GM19397 (cell line): Measurements from ENCODE around the gene PTGES2.

Source experiments
- ATAC-seq: cut with Tn5 transposase; IDR thresholded peaks from one replicate; pipeline ENCODE4 v1.9.1; 2021; ENCODE audit warnings: mild to moderate bottlenecking, moderate library complexity; ENCODE audit not compliant: unreplicated experiment

The PTGES2 gene

DNA sequence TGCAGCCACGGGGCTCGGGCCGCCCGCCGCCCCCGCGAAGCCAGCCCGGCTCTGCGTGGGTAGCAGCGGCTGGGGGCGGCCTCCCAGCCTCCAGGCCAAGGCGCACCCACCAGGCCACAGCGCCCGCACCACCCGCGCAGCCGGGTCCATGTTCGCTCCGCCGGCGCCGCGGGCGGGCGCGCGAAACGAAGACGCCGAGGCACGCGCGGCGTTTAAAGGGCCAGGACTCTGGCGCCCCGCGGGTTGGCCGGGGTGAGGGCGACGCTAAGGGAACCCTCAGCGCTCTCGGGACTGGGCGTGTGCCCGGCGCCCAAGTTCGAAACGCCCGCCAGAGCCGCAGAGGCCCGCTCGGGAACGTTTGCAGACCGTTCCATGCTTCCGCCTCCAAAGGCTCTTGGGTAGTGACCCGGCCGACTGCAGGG lies at the start of gene PTGES2:
TSS of gene PTGES2 (minus strand) at position 162 of the 422 bp plus-strand sequence. CDS start at position 150, 12 bp downstream.
- ATAC-seq, result peak; percentile 69

DNA sequence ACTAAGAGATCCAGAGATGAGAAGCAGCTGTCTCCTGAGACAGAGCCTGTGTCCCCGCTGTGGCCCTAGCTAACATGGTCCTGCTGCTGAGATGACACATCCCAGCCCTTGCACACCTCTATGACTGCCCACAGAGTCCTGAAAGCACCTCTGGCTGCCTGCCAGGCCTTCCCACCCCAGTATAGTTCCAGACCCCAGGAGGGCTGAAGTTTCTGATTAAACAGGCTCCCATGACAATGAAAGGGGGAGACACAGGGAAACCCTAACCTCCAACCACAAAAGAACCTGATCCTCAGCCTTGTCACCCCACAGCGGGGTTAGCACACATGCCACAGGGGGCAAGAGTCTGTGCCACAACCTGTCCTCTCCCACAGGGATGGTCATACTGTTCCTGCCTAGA lies 48.2 kb upstream of the PTGES2 start:
- ATAC-seq, result no peak

DNA sequence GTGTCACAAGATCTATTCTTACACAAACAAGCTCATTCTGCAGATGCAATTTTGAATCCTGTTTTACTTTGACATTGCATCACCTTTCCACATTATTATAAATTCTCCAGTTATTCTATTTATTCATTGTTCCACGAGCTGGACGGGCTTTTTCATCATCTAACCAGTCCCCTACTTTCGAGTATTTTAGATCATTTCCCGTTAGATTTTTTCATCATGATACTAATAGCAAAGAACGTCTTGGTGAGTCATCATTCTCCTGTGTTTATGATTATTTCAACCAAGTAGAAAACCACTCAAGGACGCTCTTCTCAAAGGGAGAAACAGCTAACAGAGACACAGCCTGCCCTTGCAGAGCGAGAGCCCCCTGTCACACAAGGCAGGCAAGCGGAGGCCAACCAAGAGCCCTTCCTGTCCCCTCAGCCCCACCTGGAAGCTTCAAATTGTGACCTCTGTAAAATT lies 47.6 kb upstream of the PTGES2 start:
- no peak for ATAC-seq

DNA sequence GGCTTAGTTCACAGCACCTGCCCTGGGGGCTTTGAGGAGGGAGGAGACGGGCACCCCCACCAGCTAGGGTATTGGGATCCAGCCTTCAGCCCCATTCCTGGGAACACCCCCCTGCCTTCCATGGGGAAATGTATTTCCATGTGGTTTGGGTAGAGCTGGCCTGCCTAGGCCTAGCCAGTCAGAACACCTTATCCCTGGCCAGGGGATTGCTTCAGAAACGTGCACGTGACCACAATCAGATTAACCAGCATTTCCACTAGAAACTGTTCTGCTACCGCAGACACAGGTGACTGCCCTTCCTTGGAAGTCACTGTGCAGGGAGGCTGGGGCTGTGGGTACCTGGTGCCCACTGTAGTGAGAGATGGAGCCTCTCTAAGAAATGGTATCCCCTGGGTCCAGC lies 46.5 kb upstream of the PTGES2 start:
- ATAC-seq, result no peak

DNA sequence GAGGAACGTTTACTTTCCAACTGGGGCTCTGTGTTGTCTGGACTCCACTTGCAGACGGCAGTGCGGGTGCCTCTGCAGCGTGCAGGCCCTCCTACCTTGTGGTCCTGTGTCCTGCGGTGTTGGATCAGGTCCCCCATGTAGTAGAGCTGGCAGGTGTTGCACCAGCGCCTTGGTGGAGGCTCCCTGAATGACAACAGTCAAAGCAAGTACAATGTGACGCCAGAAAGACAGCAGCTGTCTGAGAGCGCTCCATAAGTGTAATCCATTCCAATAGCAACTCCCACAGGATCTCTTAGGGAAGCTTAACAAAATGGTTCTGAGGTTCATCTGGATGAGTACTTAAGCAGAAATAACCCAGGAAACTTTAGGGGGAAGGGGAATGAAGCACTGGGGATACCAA lies 42.4 kb upstream of the PTGES2 start:
- ATAC-seq, result no peak

DNA sequence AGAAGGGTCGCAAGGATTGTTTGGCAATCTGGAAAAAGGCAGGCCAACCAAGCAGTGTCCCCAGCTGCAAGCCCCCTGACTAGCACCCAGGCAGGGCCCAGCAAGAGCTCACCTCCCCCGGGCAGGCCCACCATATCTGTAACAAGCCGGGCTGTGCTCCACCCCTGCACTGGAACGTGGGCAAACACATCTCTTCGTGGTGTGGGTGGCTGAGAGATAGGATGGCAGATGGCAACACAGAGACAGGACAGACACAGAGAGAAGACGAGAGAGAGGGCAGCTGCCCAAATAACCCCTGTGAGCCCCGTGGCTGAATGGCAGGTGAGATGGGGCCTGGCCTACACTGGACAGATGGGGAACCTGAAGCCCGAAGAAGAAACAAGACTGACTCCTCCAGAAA lies 42.0 kb upstream of the PTGES2 start:
- ATAC-seq, result no peak

DNA sequence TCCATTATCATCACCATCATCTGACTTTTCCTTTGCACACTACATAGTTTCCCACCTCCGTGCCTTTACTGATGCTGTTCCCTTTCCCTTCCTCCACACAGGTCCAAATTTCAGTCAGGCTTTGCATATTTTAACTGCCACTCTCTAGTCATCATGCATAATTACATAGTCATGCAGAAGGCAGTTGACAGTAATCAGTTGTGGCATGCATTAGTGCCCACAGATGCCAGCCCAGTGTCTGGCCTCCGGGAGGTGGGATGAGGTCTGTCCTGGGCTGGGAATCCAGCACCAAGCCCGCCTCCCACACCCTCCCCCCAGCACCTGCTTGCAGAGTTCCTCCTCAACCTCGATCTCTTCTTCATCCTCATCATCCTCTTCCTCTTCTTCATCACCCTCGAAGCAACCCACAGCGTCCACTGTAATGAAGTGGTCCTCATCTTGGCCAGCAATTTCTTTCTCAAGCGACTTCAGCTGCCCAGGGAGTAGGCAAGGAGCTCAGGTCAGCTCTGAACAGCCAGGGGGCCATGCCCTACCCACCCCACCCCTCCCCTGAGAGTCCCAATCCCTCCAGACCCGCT lies 41.3 kb upstream of the PTGES2 start:
- ATAC-seq, result no peak

DNA sequence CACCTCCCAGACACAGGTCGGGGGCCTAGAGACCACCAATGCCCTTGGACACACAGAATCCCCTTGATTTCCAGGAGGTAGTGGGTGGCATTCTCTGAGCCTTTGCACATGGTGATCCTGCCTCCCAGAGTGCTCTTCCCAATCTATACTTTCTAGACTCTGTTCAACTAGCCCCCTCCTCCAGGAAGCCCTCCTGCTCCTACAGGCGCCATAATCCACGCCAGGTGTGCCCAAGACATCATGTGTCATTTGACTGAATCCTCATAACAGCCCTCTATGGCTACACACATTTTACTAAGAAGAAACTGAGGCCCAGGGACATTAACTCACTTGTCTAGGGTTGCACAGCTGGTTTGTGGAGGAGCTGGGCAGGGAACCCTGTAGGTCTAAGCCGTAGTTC lies 39.7 kb upstream of the PTGES2 start:
- no peak for ATAC-seq

DNA sequence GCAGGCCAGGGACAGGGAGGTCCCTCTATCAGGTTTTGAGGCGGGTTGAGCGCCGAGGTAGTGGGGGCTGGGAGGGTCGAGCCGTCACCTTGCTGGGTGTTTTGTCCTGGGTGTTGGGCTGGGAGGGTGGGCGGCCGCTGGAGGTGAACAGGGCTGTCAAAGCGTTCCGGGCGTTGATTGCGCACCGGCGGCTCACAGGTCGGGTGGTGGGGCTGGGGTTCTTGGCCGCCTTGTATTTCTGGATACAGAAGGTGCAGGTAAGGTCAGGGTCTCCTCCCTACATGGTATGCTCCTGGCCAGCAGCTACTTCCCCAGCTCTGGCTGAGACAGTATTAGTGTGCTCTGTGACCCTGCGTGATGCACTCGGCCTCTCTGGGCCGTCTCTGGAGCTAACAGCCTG lies 38.6 kb upstream of the PTGES2 start:
- no peak for ATAC-seq

DNA sequence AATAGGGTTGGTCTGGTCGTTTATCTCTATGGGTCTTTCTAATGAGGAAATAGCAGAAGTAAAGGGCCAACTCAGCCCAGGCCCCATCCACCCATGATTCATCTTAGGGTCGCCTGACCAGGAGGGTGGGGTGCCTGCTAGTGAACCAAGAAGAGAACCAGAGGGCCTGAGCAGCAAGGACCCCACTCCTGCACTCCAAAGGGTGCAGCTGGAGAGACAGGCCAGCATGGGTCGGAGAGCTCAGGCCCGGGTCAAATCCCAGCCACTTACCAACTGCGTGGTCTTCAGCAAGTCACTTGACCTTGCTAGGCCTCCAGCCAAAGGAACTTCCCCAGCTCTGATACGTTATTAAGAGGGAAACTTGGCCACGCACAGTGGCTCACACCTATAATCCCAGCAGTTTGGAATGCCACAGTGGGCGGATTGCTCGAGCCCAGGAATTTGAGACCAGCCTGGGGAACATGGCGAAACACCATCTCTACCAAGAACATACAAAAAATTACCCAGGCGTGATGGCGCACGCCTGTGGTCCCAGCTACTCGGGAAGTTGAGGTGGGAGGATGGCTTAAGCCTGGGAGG lies 36.9 kb upstream of the PTGES2 start:
- no peak for ATAC-seq

DNA sequence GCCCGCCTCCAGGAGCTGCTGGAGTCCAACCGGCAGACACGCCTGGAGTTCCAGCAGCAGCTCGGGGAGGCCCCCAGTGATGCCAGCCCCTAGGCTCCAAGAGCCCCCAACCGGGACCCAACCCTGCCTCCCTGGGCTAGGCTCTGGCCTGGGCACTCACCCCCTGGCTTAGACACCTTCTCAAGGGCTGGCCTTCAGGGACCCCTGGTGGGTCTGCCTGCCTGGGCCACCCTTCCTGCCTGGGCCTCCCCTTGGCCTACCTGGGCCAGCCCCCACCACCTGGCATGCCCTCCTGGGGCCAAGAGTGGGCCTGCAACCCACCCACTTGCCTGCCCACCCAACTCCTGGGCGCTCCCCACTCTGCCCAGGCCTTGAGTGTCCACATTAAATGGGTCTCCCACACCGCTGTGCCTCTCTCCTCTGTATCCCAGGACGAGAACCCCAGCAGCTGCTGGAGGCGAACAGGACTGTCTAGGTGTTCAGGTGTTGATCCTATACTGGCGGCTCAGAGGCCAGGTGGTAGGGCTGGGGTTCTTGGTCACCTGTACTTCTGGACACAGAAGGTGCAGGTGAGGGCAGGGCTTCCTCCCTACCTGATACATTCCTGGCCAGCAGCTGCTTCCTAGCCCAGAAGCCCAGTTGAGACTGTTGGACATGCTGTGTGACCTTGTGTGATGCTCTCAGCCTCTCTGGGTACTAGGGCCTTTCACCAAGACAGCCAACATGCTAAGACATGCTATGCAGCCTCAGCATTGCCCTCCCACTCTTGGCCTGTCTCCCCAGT lies 36.2 kb upstream of the PTGES2 start:
- ATAC-seq, result no peak

DNA sequence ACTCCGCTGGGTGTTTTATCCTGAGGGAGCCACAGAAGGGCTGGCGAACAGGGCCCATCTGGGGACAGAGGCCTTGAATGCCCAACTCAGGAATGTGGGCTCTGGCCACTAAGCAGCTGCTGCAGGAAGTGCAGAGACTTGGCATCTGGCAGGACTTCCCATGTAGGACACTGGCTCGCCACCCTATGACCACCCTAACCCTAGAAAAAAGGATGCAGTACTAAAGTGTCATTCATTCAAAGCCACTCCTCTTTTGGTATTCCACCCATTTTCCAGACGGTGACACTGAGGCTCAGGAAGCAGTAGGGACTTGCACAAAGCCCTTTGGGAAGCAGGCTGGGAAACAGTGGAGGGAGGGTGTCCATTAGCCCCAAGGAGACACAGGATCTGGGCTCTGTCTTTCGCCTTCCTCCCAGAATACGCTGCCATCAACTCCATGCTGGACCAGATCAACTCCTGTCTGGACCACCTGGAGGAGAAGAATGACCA lies 35.5 kb upstream of the PTGES2 start:
- no peak for ATAC-seq

DNA sequence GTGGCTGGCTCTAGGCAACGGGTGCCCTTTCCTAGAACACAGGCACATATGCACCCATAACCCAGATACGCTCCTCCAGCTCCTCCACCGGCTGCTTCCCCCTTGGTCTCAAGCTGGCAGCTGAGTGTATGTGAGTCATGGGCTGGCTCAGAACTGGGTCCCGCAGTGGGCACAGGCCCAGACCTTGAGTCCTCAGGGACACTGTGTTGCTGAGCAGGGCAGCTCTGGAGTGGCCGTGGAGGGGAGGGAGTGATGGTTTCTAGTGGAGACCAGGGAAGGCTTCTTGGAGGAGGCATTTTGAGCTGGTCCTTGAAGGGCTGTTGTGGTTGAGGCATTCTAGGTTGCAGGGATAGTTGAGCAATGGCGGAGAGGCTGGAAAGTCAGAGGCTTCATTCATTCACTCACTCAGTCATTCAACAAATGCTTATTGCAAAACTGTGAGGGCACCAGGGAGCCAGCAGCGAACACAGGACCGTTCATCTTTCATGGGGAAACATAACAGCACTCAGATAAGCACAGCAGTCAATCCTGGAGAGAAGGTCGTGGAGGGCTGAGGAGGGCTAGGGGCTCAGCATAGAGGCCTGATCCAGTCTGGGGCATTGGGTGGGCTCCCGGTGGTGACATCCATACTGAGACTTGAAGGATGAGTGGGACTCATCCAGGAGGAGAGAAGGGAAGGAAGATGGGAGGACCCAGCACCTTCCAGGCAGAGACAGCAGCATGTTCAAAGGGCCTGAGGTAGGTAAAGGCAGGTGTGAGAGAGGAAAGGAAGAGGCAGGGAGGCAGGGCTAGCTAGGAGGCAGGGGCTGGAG lies 34.9 kb upstream of the PTGES2 start:
- ATAC-seq, result no peak

DNA sequence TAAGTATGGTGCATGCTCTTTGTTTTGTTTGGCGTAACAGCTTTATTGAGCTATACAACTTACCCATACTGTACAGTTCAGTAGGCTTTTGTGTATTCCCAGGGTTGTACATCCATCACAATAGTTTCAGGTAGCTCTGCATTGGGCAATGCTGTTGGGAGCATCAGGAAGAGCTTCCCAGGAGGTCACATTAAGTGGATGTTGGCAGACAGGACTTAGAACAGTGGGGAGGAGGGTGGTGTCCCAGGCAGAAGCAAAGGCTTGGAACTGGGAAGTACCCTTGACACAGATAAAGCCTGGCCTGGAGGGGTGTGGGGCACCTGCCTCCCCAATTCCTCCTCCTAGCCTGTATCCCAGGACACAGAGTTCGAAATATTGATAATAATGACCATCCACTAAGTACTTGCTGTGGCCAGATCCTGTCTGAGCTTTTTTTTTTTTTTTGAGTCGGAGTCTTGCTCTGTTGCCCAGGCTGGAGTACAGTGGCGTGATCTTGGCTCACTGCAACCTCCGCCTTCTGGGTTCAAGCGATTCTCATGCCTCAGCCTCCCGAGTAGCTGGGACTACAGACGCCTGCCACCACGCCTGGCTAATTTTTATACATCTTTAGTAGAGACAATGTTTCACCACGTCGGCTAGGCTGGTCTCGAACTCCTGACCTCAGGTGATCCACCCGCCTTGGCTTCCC lies 33.8 kb upstream of the PTGES2 start:
- no peak for ATAC-seq

DNA sequence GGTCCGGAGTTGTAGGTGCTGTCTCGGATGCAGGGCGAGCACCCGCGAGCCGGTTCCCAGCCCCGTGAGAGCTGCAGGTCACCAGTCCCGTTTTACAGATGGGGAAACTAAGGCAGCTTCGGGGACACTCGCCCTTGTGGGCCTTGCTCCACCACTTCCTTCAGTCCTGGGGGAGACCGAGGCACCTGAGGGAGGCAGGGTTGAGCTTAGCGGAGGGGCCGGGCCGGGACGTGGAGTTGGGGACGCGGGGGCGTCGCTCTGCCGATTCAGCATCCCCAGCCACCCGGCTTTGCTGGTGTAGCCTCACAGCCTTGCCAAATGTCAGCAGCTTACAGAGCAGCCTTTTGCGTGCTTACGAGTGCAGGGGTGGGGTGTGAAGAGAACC lies 33.1 kb upstream of the PTGES2 start:
- peak; percentile 3 for ATAC-seq

DNA sequence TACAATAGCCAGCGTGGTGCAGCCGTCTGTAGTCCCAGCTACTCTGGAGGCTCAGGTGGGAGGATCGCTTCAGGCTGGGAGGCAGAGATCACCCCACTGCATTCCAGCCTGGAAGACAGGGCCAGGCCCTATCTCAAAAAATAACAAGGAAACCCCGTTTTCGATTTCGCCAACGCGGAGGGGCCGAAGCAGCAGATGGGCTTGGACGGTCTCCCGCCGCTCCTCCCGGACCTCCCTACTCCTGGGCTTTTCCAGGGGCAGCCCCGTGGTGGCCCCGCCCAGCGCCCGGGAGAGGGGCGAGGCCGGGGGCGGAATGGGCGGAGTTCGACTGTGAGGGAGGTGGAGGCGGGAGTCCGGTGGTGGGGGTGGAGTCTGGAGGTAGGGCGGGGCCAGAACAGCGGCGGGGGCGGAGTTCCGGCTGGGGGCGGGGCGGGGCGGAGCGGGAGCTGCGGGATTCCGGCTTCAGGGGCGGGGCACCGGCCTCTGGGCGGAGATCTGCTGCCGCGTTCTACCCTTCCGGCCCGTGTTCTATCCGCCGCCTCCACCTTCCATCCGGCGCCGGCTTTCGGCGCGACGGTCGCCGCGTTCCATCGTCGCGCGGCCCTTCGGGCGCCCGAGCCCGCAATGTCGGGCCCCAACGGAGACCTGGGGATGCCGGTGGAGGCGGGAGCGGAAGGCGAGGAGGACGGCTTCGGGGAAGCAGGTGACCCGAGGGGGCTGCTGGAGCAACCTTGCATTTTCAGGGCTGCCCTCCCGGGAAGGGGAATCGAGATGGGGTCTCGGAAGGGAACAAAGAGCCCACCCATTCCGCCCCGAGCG lies 32.5 kb upstream of the PTGES2 start, which contains the start of gene BBLN:
TSS of gene BBLN (plus strand) at position 482 of the 819 bp plus-strand sequence. CDS start at position 625, 143 bp downstream.
- peak; percentile 79 for ATAC-seq

DNA sequence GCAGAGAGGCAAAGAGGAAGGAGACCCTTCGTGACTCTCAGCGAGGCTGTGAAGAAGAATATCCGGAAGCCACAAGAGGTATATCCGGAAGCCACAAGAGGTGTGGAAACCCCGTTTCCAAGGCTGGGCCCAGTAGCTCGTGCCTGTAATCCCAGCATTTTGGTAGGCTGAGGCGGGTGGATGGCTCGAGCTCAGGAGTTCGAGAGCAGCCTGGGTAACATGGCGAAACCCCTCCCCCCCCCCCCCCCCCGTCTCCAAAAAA lies 31.9 kb upstream of the PTGES2 start:
- no peak for ATAC-seq

DNA sequence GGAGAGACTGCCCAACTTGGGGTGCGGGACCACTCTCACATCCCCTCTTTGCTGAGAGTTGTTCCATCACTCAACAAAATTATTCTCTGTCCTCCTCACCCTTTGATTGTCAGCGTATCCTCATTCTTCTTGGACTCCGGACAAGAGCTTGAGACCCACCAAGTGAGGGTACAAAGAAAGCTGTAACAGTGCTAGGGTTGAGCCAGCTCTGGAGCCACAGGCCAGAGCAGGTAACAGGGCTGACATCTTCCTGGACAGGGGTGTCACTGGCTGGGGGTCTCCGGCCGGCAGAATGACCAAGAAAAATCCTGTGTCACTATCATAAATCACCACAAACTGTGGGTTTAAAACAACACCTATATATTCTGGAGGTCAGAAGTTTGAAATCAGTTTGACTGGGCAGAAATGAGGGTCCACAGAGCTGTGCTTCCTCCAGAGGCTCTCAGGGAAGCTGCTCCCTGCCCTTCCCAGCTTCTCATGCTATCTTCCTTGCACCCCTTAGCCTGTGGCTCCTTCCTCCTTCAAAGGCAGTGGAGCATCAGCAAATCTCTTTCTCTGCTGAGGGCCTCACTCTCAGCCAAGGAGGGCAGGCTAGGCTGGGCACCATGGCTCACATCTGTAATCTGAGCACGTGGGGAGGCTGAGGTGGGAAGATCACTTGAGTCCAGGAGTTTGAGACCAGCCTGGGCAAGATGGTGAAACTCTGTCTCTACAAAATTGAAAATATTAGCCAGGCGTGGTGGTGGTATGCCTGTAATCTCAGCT lies 28.4 kb upstream of the PTGES2 start:
- no peak for ATAC-seq
